Testis (tissue), 5 donors: ENCODE measurements around the gene SS18. TPM values are rescaled to one million over a fixed set of nuclear protein-coding genes. Genes with fewer than 3 reads are reported as not detected.
"Not testable (repeated sequence)": the region's sequence is repeated elsewhere in the genome, so short reads cannot be mapped to it uniquely, and the experiment has no call there.

Source experiments
- DNase-seq: peaks from one replicate; pipeline ENCODE4 v3.0.0-alpha.2; 2019
- H3K27ac ChIP-seq, 2 donors: fragments of 200-600 bp; sonication (generic); one replicate each; pipeline ENCODE4 v1.5.1; 2019
- H3K27me3 ChIP-seq: fragments of 200-600 bp; sonication (generic); one replicate; pipeline ENCODE4 v1.5.1; 2019
- H3K36me3 ChIP-seq: fragments of 200-600 bp; sonication (generic); one replicate; pipeline ENCODE4 v1.5.1; 2017; ENCODE audit warnings: low read depth; ENCODE audit errors: missing control alignments
- H3K4me1 ChIP-seq: fragments of 200-600 bp; sonication (generic); one replicate; pipeline ENCODE4 v1.5.1; 2019
- H3K4me3 ChIP-seq, 2 donors: fragments of 200-600 bp; sonication (generic); one replicate each; pipeline ENCODE4 v1.5.1; 2017 to 2019
- H3K9me3 ChIP-seq: fragments of 200-600 bp; sonication (generic); one replicate; pipeline ENCODE4 v1.5.1; 2017
- POLR2A ChIP-seq: fragments of 450-650 bp; IDR thresholded peaks from one replicate; pipeline ENCODE4 v1.6.1; 2017; ENCODE audit warnings: antibody characterized with exemption, mild to moderate bottlenecking, moderate library complexity
- WGBS, 2 donors: methylation state at CpG; one replicate each; pipeline ENCODE4 v1.1.5; 2018; 5-methylcytosine and 5-hydroxymethylcytosine counted together
- intact Hi-C: fragments of 100-400 bp; cut with DNase I; formaldehyde crosslinking; loops from one replicate; pipeline ENCODE4 v1.15.1; 2023; ENCODE audit warnings: low total_unique reads
- long read RNA-seq, 2 donors: transcript quantifications; one replicate each; lab custom pipeline, GENCODE V29; 2026
- polyA plus RNA-seq: library from polyadenylated mRNA; stranded (reverse); fragments of 350-450 nt; fragmentation: Illumina TruSeq; extraction: RNeasy Lipid Tissue Mini Kit (QIAGEN cat#74804); gene quantifications from one replicate; pipeline ENCODE4 v1.2.3, GENCODE V29; 2014; ENCODE audit warnings: low read depth, low replicate concordance; ENCODE audit not compliant: insufficient read depth
- total RNA-seq, 2 donors: library from RNA; depleted of rRNA; stranded (reverse); fragments of >200 nt; gene quantifications; one replicate each; pipeline ENCODE4 v1.2.3, GENCODE V29; 2016
- TF ChIP-seq, protein P1 (sequence below), 3 experiments: fragments of 450-650 bp in 2 of 3; fragments of 200-600 bp in 1 of 3; sonication (generic) in 1 of 3; IDR thresholded peaks; one replicate each; pipeline ENCODE4 v1.5.1; 2016 to 2019; ENCODE audit warnings: antibody characterized with exemption in 3 of 3, mild to moderate bottlenecking in 2 of 3, moderate library complexity in 1 of 3

Gene SS18, protein sequence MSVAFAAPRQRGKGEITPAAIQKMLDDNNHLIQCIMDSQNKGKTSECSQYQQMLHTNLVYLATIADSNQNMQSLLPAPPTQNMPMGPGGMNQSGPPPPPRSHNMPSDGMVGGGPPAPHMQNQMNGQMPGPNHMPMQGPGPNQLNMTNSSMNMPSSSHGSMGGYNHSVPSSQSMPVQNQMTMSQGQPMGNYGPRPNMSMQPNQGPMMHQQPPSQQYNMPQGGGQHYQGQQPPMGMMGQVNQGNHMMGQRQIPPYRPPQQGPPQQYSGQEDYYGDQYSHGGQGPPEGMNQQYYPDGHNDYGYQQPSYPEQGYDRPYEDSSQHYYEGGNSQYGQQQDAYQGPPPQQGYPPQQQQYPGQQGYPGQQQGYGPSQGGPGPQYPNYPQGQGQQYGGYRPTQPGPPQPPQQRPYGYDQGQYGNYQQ
- 100 to 1,000 TPM; 198 to 242 TPM for total RNA-seq
- polyA plus RNA-seq: 81.9 TPM
- long read RNA-seq, donor 1, transcript SS18-201 (10 exons, 1,836 nt): major isoform, 8 of 29 reads
- long read RNA-seq, donor 1, partial matches to known transcripts: 16 of 29 reads
- long read RNA-seq, donor 1, other reads (novel, unspliced or antisense): 0 of 29 reads
- long read RNA-seq, donor 2, partial matches to known transcripts: 29 of 38 reads
- long read RNA-seq, donor 2, other reads (novel, unspliced or antisense): 0 of 38 reads

DNA sequence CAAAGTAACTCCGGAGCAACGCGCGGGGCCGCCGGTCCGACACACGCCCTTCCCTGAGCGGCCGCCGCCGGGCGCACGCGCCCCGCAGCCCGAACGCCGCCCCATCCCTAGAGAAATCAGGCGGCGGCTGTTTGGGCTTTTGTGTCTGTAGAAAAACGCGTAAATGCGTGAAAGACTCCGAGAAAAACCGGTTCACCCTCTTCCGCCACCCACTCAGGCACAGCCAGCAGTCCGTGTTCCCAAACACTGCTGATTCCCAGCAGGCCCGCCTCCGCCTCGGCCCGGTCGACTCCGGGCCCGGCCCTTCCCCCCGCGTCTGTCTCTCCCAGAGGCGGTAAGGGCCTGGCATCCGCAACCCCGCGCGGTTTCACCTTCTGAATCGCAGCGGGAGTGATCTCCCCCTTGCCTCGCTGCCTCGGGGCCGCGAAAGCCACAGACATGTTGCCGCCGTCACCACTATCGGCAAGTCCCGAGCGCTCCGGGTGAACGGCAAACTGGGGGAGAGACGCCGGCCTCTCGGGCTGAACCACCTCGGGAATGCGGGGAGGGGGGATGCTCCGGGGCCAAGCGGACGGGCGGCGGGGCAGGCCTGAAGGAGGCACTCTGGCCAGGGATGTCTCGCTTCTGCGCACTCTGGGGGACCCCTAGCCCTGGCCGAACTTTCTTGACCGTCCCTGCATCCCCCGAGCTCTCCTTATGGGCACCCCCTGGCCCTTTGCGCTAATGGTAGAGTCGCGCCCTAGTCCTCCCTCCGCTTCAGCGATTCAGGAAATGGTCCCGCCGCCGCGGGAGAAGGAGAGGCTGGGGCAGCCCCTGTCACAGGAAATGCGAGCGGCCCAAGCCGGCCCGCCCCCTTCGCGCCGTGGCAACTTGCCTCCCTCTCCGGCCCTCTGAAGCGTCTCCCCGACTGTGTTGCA lies at the start of gene SS18:
TSS of gene SS18 (minus strand) at position 484 of the 917 bp plus-strand sequence. CDS start at position 440, 44 bp downstream.
- 0 to 1% methylated on average over 14 to 79 of the region's 89 CpGs for WGBS, 2 donors
- Histone ChIP-seq H3K27me3 (no peaks in the 10 kb centered on the region), H3K27ac (peak within 1 kb of the TSS; percentile 92 to 98), H3K4me3 (peak within 1 kb of the TSS; percentile 81 to 96), H3K4me1 (peaks cover 10% of the 10 kb centered on the region), H3K9me3 (no peaks in the 10 kb centered on the region), H3K36me3 (no peaks in the 10 kb centered on the region)
- DNase-seq: peak; percentile 96
- intact Hi-C loops: no loop called here
- TF ChIP-seq, protein P1, sequence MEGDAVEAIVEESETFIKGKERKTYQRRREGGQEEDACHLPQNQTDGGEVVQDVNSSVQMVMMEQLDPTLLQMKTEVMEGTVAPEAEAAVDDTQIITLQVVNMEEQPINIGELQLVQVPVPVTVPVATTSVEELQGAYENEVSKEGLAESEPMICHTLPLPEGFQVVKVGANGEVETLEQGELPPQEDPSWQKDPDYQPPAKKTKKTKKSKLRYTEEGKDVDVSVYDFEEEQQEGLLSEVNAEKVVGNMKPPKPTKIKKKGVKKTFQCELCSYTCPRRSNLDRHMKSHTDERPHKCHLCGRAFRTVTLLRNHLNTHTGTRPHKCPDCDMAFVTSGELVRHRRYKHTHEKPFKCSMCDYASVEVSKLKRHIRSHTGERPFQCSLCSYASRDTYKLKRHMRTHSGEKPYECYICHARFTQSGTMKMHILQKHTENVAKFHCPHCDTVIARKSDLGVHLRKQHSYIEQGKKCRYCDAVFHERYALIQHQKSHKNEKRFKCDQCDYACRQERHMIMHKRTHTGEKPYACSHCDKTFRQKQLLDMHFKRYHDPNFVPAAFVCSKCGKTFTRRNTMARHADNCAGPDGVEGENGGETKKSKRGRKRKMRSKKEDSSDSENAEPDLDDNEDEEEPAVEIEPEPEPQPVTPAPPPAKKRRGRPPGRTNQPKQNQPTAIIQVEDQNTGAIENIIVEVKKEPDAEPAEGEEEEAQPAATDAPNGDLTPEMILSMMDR (IDR thresholded peaks at IDR 0.05): peak in 1 of 3 experiments; percentile 21
- peak; percentile 17 for TF ChIP-seq POLR2A

DNA sequence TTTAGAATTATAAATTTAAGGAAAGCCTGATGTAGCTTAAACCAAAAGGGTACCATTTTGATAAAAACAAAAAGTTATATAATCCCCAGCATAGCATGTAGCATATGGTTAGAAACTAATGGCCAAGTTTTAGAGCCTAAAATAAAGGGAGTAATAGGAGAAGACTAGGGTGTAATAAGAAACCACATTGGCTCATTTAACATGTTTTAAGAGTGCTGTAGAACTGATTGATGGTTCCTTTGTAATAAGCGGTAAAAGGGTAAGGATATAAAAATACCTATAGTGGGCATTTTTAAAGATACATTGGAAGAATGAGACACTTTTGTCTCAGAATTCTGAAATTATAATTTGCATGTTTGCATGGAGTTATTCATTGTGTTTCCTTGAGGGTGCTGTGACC lies 45.1 kb upstream of the SS18 start:
- 75 to 85% methylated on average over 1 of the region's 1 CpG for WGBS, 2 donors
- H3K4me1 ChIP-seq: peaks cover 3% of the 10 kb centered on the region
- H3K36me3 ChIP-seq: no peaks in the 10 kb centered on the region
- no peak overlapping the region for H3K4me3 ChIP-seq
- H3K27ac ChIP-seq: no peak overlapping the region
- no peaks in the 10 kb centered on the region for H3K9me3 ChIP-seq
- no peaks in the 10 kb centered on the region for H3K27me3 ChIP-seq
- DNase-seq: no peak
- TF ChIP-seq, protein P1 (IDR thresholded peaks at IDR 0.05): no peak
- no peak for TF ChIP-seq POLR2A
- intact Hi-C loops: no loop called here

DNA sequence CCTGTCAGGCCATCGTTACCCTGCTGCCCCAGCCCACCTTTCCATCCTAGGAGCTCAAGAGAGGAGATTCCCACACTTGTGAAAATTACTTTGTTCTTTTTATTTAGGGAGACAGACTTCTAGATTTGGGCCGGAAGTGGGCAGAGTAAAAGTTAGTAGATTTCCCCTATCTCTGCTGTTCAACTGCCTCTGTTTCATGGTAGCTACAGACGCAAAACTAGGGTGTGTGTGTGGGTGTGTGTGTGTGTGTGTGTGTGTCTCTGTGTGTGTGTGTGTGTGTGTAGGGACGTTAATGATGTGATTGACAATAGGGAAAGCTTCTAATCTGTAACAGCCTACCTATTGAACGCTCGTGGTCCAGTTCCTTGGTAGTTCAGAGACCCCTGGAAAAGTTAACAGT lies 43.7 kb upstream of the SS18 start:
- TF ChIP-seq, protein P1 (IDR thresholded peaks at IDR 0.05): no peak
- TF ChIP-seq POLR2A: no peak
- DNase-seq: no peak
- 70 to 76% methylated on average over 5 to 6 of the region's 6 CpGs for WGBS, 2 donors
- H3K36me3 ChIP-seq: no peaks in the 10 kb centered on the region
- H3K4me1 ChIP-seq: no peaks in the 10 kb centered on the region
- H3K27me3 ChIP-seq: no peaks in the 10 kb centered on the region
- peak overlapping the region; percentile 43 to 52 for H3K4me3 ChIP-seq
- no peaks in the 10 kb centered on the region for H3K9me3 ChIP-seq
- no peak overlapping the region for H3K27ac ChIP-seq
- intact Hi-C loops: no loop called here

DNA sequence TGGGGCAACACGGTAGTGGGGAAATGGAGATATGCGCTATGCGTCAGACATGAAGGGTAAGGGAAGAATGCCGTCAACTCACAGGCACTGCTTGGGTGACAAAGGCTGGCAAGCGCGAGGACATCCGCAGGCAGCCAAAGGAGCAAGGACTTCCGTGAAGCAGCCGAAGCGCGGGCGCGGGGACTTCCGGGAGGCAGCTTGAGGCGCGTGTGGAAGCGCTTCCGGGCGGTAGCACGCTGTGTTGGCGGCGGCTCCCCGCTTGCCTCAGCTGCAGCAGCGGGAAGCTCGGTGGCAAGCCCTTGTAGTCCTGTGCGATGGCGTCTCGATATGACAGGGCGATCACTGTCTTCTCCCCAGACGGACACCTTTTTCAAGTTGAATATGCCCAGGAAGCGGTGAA lies 43.2 kb upstream of the SS18 start, which contains the start of gene PSMA8:
TSS of gene PSMA8 (plus strand) at position 218 of the 400 bp plus-strand sequence. CDS start at position 315, 97 bp downstream.
- Histone ChIP-seq H3K4me1 (no peaks in the 10 kb centered on the region), H3K36me3 (no peaks in the 10 kb centered on the region), H3K27me3 (no peaks in the 10 kb centered on the region), H3K27ac (no peak within 1 kb of the TSS), H3K9me3 (no peaks in the 10 kb centered on the region), H3K4me3 (peak within 1 kb of the TSS; percentile 43 to 52)
- WGBS, 2 donors: 58 to 74% methylated on average over 16 to 31 of the region's 31 CpGs
- TF ChIP-seq POLR2A: no peak
- TF ChIP-seq, protein P1 (IDR thresholded peaks at IDR 0.05): no peak
- peak; percentile 69 for DNase-seq
- intact Hi-C loops: no loop called here

DNA sequence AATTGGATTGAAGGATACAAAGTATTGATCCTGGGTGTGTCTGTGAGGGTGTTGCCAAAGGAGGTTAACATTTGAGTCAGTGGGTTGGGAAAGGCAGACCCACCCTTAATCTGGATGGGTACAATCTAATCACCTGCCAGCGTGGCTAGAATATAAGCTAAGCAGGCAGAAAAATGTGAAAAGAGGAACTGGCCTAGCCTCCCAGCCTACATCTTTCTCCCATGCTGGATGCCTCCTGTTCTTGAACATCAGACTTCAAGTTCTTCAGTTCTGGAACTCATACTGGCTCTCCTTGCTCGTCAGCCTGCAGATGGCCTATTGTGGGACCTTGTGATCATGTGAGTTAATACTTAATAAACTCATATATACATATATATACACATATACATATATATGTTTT lies 37.8 kb upstream of the SS18 start:
- DNase-seq, intact Hi-C loops, H3K27me3 ChIP-seq, H3K27ac ChIP-seq, H3K4me3 ChIP-seq, H3K4me1 ChIP-seq, H3K36me3 ChIP-seq, H3K9me3 ChIP-seq: not testable (repeated sequence)
- 77 to 84% methylated on average over 2 of the region's 2 CpGs for WGBS, 2 donors
